Measurements from ENCODE around the gene ICE2.

GRCh38 chr15:60400944-60401343 is 78.0 kb downstream of the ICE2 start:
- TF ChIP-seq EZH2phosphoT487 (conservative IDR thresholded peaks at IDR 0.05; ENCODE audit: low read length), result no peak
- no peak for TF ChIP-seq CTCF (IDR thresholded peaks at IDR 0.05; ENCODE audit: insufficient read depth, low read length, poor library complexity, severe bottlenecking)

Measured in SU-DHL-6 (cell line).